A673 (cell line): ENCODE data around the gene CFAP61. TPM values are rescaled to one million over a fixed set of nuclear protein-coding genes. Genes with fewer than 3 reads are reported as not detected.

Experiments
- BruUV-seq: library from RNA; stranded (reverse); fragments of 400-500 nt; replicated peaks from 2 replicates; lab custom pipeline; 2021; lab: Mats Ljungman, UMichigan
- CTCF ChIA-PET: fragments of 300-600 bp; sonication (Branson Sonifier 250); formaldehyde crosslinking; loops from one replicate; lab custom pipeline; 2022; ENCODE audit warnings: antibody characterized with exemption; lab: Charles Lee
- POLR2A ChIA-PET: fragments of 300-600 bp; sonication (Branson Sonifier 250); formaldehyde crosslinking; loops from one replicate; lab custom pipeline; 2022; ENCODE audit warnings: antibody characterized with exemption; ENCODE audit not compliant: low non-redundant PET; lab: Charles Lee
- DNase-seq: peaks from one replicate; pipeline ENCODE4 v3.0.0-alpha.2; 2015; ENCODE audit warnings: low spot score
- H3K27ac ChIP-seq: fragments of 200-600 bp; sonication (generic); 2 replicates; pipeline ENCODE4 v1.5.1; 2016; ENCODE audit warnings: mixed run types, low read depth, mild to moderate bottlenecking, mixed read lengths, antibody characterized with exemption, low read length; ENCODE audit not compliant: poor library complexity, severe bottlenecking
- H3K27me3 ChIP-seq: fragments of 200-600 bp; sonication (generic); replicated peaks from 2 replicates; pipeline ENCODE4 v1.6.1; 2017; ENCODE audit warnings: mixed run types, low read depth, mild to moderate bottlenecking, mixed read lengths, antibody characterized with exemption, low read length; ENCODE audit not compliant: insufficient read depth, poor library complexity
- H3K36me3 ChIP-seq: fragments of 200-600 bp; sonication (generic); 2 replicates; pipeline ENCODE4 v1.6.1; 2016; ENCODE audit warnings: mixed run types, mild to moderate bottlenecking, mixed read lengths, antibody characterized with exemption, low read length; ENCODE audit not compliant: insufficient read depth, poor library complexity, severe bottlenecking
- H3K4me1 ChIP-seq: fragments of 200-600 bp; sonication (generic); 2 replicates; pipeline ENCODE4 v1.6.1; 2017; ENCODE audit warnings: mixed run types, mild to moderate bottlenecking, mixed read lengths, antibody characterized with exemption, low read length; ENCODE audit not compliant: insufficient read depth, poor library complexity, severe bottlenecking
- H3K4me3 ChIP-seq: fragments of 200-600 bp; sonication (generic); 2 replicates; pipeline ENCODE4 v1.5.1; 2016; ENCODE audit warnings: low read depth, mixed run types, mild to moderate bottlenecking, mixed read lengths, low read length; ENCODE audit not compliant: poor library complexity, severe bottlenecking
- H3K9me3 ChIP-seq: fragments of 200-600 bp; sonication (generic); 2 replicates; pipeline ENCODE4 v1.6.1; 2016; ENCODE audit warnings: mixed run types, low read depth, mild to moderate bottlenecking, mixed read lengths, antibody characterized with exemption, low read length; ENCODE audit not compliant: poor library complexity, severe bottlenecking
- EZH2 ChIP-seq: fragments of 200-600 bp; sonication (generic); IDR thresholded peaks from 2 replicates; pipeline ENCODE4 v1.6.1; 2017; ENCODE audit warnings: borderline replicate concordance, low read depth, mild to moderate bottlenecking, mixed read lengths, antibody characterized with exemption, low read length; ENCODE audit not compliant: poor library complexity, severe bottlenecking
- intact Hi-C: fragments of 100-400 bp; cut with micrococcal nuclease; formaldehyde crosslinking; loops from one replicate; pipeline ENCODE4 v1.10.0; 2022; ENCODE audit not compliant: unreplicated experiment
- total RNA-seq: library from RNA; stranded (reverse); gene quantifications from 2 replicates; pipeline ENCODE4 v1.2.3, GENCODE V29; 2021
- TF ChIP-seq, protein P1 (sequence below): fragments of 300-800, 200-600 bp; sonication (generic); conservative IDR thresholded peaks from 2 replicates; pipeline ENCODE4 v1.5.1; 2017; ENCODE audit warnings: low read depth, mild to moderate bottlenecking, antibody characterized with exemption, low read length, moderate library complexity, mixed read lengths

Gene CFAP61
- total RNA-seq, 1 experiment from 2014 or later: not detected

DNA sequence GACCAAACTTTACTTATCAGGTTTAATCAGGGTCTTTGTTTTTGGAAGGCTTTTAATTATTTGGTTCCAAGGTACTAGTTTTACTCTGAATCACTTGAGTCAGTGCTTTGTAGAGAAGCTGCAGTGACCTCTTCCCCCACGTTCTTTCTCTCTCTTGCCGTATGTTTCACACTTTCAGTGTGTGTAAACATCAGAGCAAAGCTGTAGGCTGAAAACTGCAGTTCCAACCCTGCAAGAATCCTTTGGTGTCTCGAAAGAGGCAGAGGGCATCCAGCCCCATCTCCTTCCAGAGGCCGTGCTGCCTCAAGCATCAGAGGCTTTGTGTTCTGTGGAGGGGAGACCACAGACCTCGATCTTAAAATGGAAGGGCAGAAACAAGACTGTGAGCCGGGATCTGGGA is 42.1 kb downstream of the CFAP61 start:
- Histone ChIP-seq H3K9me3 (no peaks in the 10 kb centered on the region), H3K36me3 (no peaks in the 10 kb centered on the region), H3K27me3 (peaks cover 8% of the 10 kb centered on the region), H3K27ac (no peak overlapping the region), H3K4me3 (no peak overlapping the region), H3K4me1 (no peaks in the 10 kb centered on the region)
- ChIA-PET POLR2A (interaction anchor here (0.7 kb wide), 1 partner anchor 347 kb away, joined by 3 read pairs; no protein-coding TSS in a partner anchor), CTCF (no interaction called here)
- no TSS peak for BruUV-seq
- TF ChIP-seq, protein P1, sequence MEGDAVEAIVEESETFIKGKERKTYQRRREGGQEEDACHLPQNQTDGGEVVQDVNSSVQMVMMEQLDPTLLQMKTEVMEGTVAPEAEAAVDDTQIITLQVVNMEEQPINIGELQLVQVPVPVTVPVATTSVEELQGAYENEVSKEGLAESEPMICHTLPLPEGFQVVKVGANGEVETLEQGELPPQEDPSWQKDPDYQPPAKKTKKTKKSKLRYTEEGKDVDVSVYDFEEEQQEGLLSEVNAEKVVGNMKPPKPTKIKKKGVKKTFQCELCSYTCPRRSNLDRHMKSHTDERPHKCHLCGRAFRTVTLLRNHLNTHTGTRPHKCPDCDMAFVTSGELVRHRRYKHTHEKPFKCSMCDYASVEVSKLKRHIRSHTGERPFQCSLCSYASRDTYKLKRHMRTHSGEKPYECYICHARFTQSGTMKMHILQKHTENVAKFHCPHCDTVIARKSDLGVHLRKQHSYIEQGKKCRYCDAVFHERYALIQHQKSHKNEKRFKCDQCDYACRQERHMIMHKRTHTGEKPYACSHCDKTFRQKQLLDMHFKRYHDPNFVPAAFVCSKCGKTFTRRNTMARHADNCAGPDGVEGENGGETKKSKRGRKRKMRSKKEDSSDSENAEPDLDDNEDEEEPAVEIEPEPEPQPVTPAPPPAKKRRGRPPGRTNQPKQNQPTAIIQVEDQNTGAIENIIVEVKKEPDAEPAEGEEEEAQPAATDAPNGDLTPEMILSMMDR: no peak
- no peak for TF ChIP-seq EZH2
- intact Hi-C loops: loop anchor here (10.0 kb wide), 1 partner anchor 60 kb away; no protein-coding TSS in a partner anchor
- no peak for DNase-seq

DNA sequence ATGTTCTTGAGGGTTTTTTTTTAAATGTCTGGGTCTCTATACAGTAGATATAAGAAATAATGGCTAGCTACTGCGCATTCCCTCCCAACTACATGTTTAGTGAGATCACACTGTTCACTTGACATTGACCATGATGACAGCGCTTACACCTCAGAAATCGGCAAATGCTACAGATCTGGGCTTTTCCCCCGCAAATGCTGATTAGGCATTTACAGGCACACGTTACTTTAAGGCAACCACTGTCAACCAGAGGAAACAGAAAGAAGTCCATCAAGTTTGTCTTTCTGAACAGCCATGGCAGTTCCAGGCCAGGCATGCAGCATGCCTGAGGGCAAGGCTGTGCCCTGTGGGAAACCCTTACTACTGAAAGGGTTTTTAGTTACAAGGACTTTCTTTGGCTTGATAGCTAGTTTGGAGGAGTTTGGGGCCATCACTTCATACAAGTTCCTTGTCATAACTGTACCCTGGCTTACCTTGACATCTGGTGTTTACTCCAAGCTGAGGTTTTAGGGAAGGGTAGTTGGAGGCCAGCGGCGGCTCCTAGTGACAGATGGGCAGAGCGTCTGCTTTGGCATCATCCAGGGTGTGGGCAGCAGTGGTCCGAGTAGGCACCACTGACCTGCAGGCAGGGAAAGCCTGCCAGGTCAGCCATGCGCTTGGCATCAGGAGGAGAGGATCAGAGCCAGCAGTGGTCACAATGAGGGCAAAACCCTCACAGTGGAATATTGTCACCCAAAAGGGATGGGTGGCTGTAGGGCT is 43.0 kb downstream of the CFAP61 start:
- ChIA-PET CTCF (no interaction called here), POLR2A (interaction anchor here (0.7 kb wide), 1 partner anchor 347 kb away, joined by 3 read pairs; no protein-coding TSS in a partner anchor)
- no peaks in the 10 kb centered on the region for H3K36me3 ChIP-seq
- H3K4me1 ChIP-seq: no peaks in the 10 kb centered on the region
- no peak for DNase-seq
- H3K4me3 ChIP-seq: no peak overlapping the region
- no peak overlapping the region for H3K27ac ChIP-seq
- peaks cover 8% of the 10 kb centered on the region for H3K27me3 ChIP-seq
- TF ChIP-seq, protein P1: no peak
- no peak for TF ChIP-seq EZH2
- no TSS peak for BruUV-seq
- no peaks in the 10 kb centered on the region for H3K9me3 ChIP-seq
- intact Hi-C loops: loop anchor here (10.0 kb wide), 1 partner anchor 60 kb away; no protein-coding TSS in a partner anchor

DNA sequence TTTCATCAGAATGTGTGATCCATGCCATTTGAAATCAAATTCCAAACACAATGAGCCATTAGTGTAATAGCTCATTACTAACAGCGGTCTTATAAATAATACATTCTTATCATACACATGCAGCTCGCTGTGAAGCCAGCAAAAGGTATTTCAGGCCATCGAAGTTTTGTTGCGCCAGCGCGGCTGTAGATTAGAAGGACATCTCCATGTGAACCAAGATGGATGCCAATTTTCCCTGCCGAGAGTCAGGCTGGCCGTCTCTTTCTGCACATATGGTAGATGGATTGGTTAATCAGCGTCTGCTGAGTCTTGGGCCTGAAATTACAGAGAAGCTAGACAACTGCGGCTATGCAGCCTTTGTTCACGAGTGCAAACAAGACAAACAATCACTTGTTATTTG is 44.1 kb downstream of the CFAP61 start:
- Histone ChIP-seq H3K9me3 (no peaks in the 10 kb centered on the region), H3K4me3 (no peak overlapping the region), H3K27ac (no peak overlapping the region), H3K27me3 (peaks cover 8% of the 10 kb centered on the region), H3K36me3 (no peaks in the 10 kb centered on the region), H3K4me1 (no peaks in the 10 kb centered on the region)
- intact Hi-C loops: loop anchor here (10.0 kb wide), 1 partner anchor 62 kb away; no protein-coding TSS in a partner anchor
- no peak for DNase-seq
- ChIA-PET CTCF (no interaction called here), POLR2A (no interaction called here)
- BruUV-seq: no TSS peak
- TF ChIP-seq EZH2: no peak
- TF ChIP-seq, protein P1: no peak
